Psoas muscle (tissue), 8 donors: ENCODE data around the gene CAPNS2. TPM values are rescaled to one million over a fixed set of nuclear protein-coding genes. Genes with fewer than 3 reads are reported as not detected.
A peak's percentile ranks its signal among the peaks of the same experiment; 100 is the strongest.

Experiments used
- ATAC-seq, 4 donors: fragments of 200-7000 bp; cut with Tn5 transposase; one replicate each; pipeline ENCODE4 v1.9.1; 2020; ENCODE audit warnings: moderate library complexity in 3 of 4, mild to moderate bottlenecking in 2 of 4
- DNase-seq, 2 donors: peaks; one replicate each; pipeline ENCODE4 v3.0.0-alpha.2; 2020
- H3K27ac ChIP-seq: fragments of 200-600 bp; one replicate; pipeline ENCODE4 v1.8.0; 2022
- H3K27me3 ChIP-seq, 3 donors: fragments of 200-600 bp in 1 of 3; one replicate each; pipeline versions ENCODE4 v1.6.1 to v1.8.0; 2013 to 2022; ENCODE audit warnings: low read length in 2 of 3, mild to moderate bottlenecking in 2 of 3, moderate library complexity in 1 of 3; ENCODE audit not compliant: insufficient read depth in 3 of 3
- H3K36me3 ChIP-seq, 2 donors: fragments of 200-600 bp in 1 of 2; one replicate each; pipeline versions ENCODE4 v1.6.1 to v1.8.0; 2013 to 2022; ENCODE audit warnings: low read depth in 1 of 2, mild to moderate bottlenecking in 1 of 2, moderate library complexity in 1 of 2; ENCODE audit not compliant: insufficient read depth in 1 of 2
- H3K4me1 ChIP-seq: fragments of 200-600 bp; one replicate; pipeline ENCODE4 v1.8.0; 2022
- H3K4me3 ChIP-seq: fragments of 200-600 bp; one replicate; pipeline ENCODE4 v1.8.0; 2022; ENCODE audit warnings: mild to moderate bottlenecking
- H3K9me3 ChIP-seq: fragments of 200-600 bp; one replicate; pipeline ENCODE4 v1.8.0; 2022
- WGBS, 3 donors: extraction: QIAGEN DNeasy Blood & Tissue Kit; methylation state at CpG; one replicate each; pipeline versions ENCODE4 v1.1.6 to v1.1.7; 2013; 5-methylcytosine and 5-hydroxymethylcytosine counted together
- intact Hi-C, 2 donors: fragments of 100-400 bp; cut with DNase I; formaldehyde crosslinking; loops; one replicate each; pipeline versions ENCODE4 v1.11.0 to v1.14.2; 2022
- polyA plus RNA-seq, 3 donors: library from polyadenylated mRNA; stranded (reverse); fragments of 200-250 nt; gene quantifications; one replicate each; pipeline ENCODE4 v1.2.3, GENCODE V29; 2013
- total RNA-seq, 4 donors: library from RNA; stranded (reverse); fragmentation: NEBNext Ultra II Directional in 2 of 4; extraction: Animal tissue kit (Norgen Biotek cat#: 25700) in 2 of 4; gene quantifications; one replicate each; pipeline versions ENCODE4 v1.2.1 to v1.2.4, GENCODE V29; 2021 to 2023
- TF ChIP-seq, protein P1 (sequence below): fragments of 200-600 bp; IDR thresholded peaks from one replicate; pipeline ENCODE4 v1.8.0; 2022; ENCODE audit warnings: antibody characterized with exemption
- donor health status: healthy with polysubstance abuse.
- donor health status: DM: no; HTN: no; CAD: no; lungs with moderate emphysema.
- donor health status: Bipolar disorder and iron deficiency.
- donor health status: healthy.
- donor health status: DM: yes; HTN: yes; CAD: no.
- donor health status: DM: no; HTN: no; CAD: no.
- donor health status: DM: no; HTN: no; CAD: no.
- donor health status: DM: yes; HTN: yes; CAD: no.

The CAPNS2 gene
- total and polyA plus RNA-seq, 7 donors: 0.04 to 0.38 TPM; not detected in 5

DNA sequence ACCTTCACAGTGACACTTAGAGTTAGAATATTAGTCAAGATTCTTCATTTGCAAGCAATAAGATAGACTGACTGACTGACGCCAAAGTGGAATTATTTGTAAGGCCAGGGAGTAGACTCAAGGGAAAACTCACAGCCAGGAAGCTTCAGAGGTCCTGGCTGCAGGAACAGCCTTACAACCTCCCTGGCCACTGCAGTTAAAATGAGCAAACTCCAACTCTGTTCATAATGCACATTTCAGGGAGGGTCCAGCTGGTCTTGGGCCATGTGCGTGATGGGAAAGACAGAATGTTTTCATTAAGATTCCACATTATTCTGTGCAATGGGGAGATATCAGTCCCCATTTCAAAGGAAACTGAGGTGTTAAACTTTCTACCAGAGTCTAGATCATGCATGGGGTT is 9.9 kb downstream of the CAPNS2 start:
- intact Hi-C loops: no loop called here
- WGBS, 3 donors: 60 to 73% (median 61%) methylated on average over 2 of the region's 2 CpGs
- peaks cover 0 to 3% (median 0%) of the 10 kb centered on the region in 3 donors for H3K27me3 ChIP-seq
- DNase-seq (peak in 1 of 2 donors; percentile 15), ATAC-seq (no peak)
- no peaks in the 10 kb centered on the region for H3K4me1 ChIP-seq
- TF ChIP-seq, protein P1, sequence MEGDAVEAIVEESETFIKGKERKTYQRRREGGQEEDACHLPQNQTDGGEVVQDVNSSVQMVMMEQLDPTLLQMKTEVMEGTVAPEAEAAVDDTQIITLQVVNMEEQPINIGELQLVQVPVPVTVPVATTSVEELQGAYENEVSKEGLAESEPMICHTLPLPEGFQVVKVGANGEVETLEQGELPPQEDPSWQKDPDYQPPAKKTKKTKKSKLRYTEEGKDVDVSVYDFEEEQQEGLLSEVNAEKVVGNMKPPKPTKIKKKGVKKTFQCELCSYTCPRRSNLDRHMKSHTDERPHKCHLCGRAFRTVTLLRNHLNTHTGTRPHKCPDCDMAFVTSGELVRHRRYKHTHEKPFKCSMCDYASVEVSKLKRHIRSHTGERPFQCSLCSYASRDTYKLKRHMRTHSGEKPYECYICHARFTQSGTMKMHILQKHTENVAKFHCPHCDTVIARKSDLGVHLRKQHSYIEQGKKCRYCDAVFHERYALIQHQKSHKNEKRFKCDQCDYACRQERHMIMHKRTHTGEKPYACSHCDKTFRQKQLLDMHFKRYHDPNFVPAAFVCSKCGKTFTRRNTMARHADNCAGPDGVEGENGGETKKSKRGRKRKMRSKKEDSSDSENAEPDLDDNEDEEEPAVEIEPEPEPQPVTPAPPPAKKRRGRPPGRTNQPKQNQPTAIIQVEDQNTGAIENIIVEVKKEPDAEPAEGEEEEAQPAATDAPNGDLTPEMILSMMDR: no peak
- no peaks in the 10 kb centered on the region for H3K9me3 ChIP-seq
- peaks cover 0 to 9% of the 10 kb centered on the region in 2 donors for H3K36me3 ChIP-seq
- no peak overlapping the region for H3K4me3 ChIP-seq
- H3K27ac ChIP-seq: no peak overlapping the region

DNA sequence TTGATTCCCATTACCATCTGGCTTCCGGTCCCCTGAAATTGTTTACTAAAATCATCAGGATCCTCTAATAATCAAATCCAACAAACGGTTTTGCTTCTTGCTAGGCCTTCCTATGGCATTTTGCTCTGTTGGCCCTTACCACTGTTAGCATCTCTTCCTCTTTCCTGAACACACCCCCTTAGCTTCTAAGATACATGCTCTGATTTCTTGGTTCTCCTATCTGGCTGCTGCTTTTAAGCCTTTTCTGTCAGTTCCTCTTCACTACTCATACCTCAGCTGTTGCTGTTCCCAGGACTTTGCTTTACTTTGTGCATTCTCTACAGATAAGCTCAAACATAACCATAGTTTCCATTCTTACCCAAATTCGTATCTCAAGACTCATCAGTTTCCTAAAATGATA is 11.4 kb downstream of the CAPNS2 start:
- intact Hi-C loops: no loop called here
- Histone ChIP-seq H3K27me3 (peaks cover 0 to 3% (median 0%) of the 10 kb centered on the region in 3 donors), H3K4me3 (no peak overlapping the region), H3K36me3 (peaks cover 0 to 9% of the 10 kb centered on the region in 2 donors), H3K27ac (no peak overlapping the region), H3K9me3 (no peaks in the 10 kb centered on the region), H3K4me1 (no peaks in the 10 kb centered on the region)
- ATAC-seq: no peak
- no peak for DNase-seq
- TF ChIP-seq, protein P1: no peak
- 91 to 92% (median 92%) methylated on average over 3 of the region's 3 CpGs for WGBS, 3 donors

DNA sequence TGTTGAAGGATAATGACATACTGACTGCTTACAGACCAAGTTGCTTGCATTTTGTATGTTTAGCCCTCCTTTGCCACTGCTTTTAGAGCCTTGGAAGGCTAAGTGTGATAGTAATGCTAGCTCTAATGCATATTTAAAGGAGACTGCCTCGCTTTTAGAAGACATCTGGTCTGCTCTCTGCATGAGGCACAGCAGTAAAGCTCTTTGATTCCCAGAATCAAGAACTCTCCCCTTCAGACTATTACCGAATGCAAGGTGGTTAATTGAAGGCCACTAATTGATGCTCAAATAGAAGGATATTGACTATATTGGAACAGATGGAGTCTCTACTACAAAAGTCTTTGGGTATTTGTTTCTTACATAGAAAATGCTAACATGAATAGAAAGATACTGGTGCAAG is 19.1 kb downstream of the CAPNS2 start:
- intact Hi-C loops: no loop called here
- Histone ChIP-seq H3K27ac (no peak overlapping the region), H3K9me3 (peaks cover 3% of the 10 kb centered on the region), H3K4me3 (no peak overlapping the region), H3K36me3 (no peaks in the 10 kb centered on the region), H3K27me3 (no peaks in the 10 kb centered on the region), H3K4me1 (no peaks in the 10 kb centered on the region)
- DNase-seq (no peak), ATAC-seq (no peak)
- WGBS, 3 donors: 51 to 68% (median 58%) methylated on average over 2 of the region's 2 CpGs
- TF ChIP-seq, protein P1: no peak

DNA sequence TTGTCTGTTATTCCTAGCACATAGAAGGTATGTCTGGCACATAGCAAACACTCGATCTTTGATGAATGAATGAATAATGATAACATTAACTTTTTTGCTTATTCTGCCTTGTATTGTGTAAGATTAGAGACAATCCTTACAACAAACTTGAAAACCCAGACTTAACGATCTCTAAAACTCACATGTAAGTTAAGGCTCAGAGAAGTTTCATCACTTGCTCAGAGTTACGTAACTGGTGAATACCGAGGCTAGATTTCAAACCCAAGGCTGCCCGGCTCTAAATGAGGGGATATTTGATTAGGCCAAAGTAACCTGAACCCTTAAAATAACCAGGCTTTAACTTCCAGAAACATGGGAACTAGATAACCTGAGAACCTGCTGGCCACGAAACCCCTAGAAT is 22.3 kb downstream of the CAPNS2 start:
- no peak overlapping the region for H3K4me3 ChIP-seq
- TF ChIP-seq, protein P1: no peak
- H3K36me3 ChIP-seq: no peaks in the 10 kb centered on the region
- DNase-seq: no peak
- 57 to 74% (median 63%) methylated on average over 6 of the region's 6 CpGs for WGBS, 3 donors
- no peaks in the 10 kb centered on the region for H3K4me1 ChIP-seq
- H3K9me3 ChIP-seq: peaks cover 3% of the 10 kb centered on the region
- H3K27ac ChIP-seq: no peak overlapping the region
- intact Hi-C loops: no loop called here
- ATAC-seq: no peak
- H3K27me3 ChIP-seq: peaks cover 0 to 9% (median 0%) of the 10 kb centered on the region in 3 donors

DNA sequence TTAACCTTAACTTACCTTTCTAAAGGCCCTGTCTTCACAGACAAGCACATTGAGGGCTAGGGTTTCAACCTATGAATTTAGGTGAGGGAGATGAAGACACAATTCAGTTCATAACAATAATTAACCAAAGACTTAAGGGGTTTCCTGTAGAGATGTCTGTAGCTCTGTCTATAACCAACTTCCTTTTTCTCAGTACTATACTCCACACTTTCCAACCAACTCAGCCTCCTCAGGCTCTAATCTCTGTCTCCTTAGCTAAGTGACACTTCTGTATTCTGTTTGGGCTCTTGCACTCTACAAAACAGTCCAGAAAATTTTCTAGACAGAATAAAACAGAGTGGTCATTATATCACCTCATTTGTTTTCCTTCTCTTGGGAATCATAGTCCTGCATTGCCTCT is 25.8 kb downstream of the CAPNS2 start:
- H3K27ac ChIP-seq: no peak overlapping the region
- ATAC-seq (no peak), DNase-seq (no peak)
- TF ChIP-seq, protein P1: no peak
- no peaks in the 10 kb centered on the region for H3K9me3 ChIP-seq
- intact Hi-C loops: no loop called here
- H3K4me3 ChIP-seq: no peak overlapping the region
- peaks cover 0 to 9% (median 0%) of the 10 kb centered on the region in 3 donors for H3K27me3 ChIP-seq
- no peaks in the 10 kb centered on the region for H3K36me3 ChIP-seq
- H3K4me1 ChIP-seq: no peaks in the 10 kb centered on the region
